Right lung (tissue), 5 donors: ENCODE data around the gene ZC3H13. TPM values are rescaled to one million over a fixed set of nuclear protein-coding genes. Genes with fewer than 3 reads are reported as not detected.
A peak's percentile ranks its signal among the peaks of the same experiment; 100 is the strongest.

ENCODE experiments used
- DNase-seq, 2 donors: peaks; one replicate each; pipeline ENCODE4 v3.0.0-alpha.2; 2013
- polyA plus RNA-seq, 5 donors: library from polyadenylated mRNA; unstranded; fragments of 120-200 nt; gene quantifications; one replicate each; pipeline versions ENCODE4 v1.2.1 to v1.2.3, GENCODE V29; 2013; ENCODE audit warnings: inconsistent platforms in 1 of 5, low replicate concordance in 1 of 5; ENCODE audit not compliant: insufficient read length in 5 of 5, insufficient read depth in 1 of 5

ZC3H13 gene
- polyA plus RNA-seq, 5 donors: 44.4 to 73.2 (median 64.5) TPM

- DNase-seq: no peak
Observed at GRCh38 chr13:45941261-45941660, 111.3 kb downstream of the ZC3H13 start.

DNA sequence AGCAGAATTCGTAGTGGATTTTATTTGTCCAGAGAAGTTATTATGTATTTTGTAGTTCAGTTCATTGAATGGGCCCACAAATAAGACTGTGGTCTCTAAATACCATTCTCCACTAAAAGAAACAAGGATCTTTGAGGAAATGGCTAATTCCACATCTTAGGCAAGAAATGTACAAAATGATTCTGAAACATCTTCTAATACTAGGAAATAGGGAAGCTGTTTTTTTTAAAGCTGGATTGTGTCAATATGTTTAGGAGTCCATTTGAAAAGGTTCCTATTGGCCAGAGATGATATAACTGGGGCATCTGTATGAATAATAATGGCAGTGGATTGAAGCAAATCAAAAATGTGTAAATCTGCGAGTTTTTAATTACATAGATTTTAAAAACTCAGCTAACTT lies 112.5 kb downstream of the ZC3H13 start:
- no peak for DNase-seq

DNA sequence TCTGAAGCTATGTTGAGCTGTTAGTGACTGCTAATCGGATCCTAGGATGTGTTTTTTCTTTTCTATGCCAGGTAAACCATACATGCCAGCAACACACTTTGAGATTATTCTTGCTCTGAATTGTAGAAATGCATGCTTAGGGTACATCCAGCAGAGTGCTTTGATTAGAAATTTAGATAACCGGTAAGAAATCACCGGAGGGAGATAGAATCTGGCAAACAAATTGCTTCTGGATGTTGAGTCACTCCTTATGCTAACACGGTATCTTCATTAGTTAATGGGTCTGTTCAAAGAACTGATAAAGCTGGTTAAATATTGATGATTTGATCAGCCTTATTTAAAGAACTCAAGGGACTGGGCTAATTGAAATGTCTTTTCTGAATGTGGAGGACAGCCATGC lies 115.9 kb downstream of the ZC3H13 start:
- no peak for DNase-seq

DNA sequence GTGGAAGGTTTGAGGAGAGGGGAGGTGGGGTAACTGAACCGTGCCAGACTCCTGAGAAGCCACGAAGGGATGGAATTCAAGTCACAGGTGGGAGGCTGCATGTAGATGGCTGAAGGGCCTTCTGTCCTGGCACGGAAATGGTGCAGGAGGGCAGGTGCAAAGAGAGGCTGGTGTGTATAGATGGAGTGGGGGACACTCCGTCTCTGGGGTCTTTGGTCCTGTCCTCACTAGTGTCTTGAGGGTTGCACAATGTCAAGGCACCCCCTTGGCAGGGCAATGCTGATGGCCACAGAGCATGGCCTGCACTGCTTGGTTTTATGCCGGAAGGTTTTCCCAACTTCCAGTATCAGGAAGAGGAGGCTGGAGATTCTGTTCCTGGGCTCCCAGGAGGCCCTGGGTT lies 118.3 kb downstream of the ZC3H13 start:
- no peak for DNase-seq

DNA sequence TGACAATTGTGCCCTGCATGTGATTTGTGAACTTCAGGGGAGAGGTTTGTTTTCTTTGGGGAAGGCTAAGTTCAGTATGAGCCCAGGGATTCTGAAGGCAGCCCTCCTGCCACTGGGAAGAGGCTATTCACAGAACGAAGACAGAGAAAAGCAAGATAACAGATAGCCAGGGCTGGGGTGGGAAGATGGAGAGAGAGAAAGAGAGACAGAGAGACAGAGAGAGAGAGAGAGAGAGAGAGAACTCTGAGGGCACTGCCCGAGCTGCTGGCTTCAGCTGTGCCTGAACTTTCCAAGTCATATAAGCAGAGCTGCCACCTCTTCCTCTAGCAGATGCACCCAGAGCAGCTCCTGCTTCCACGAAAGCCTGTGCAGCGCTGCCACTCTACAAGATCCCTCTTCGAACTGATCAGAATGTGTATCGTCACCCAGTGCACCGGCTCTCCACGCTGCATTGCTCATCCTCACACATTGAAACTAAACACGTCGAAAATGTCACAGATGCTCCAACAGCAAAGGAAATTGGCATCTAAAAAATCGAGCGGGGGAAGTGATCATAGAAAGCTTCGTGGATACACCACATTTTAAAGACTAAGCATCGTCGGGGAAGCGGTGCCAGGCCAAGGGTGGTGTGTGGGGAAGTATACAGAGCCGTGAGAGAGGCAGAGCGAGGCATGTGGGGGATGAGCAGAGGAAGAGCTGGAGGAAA lies 119.2 kb downstream of the ZC3H13 start:
- DNase-seq: no peak

DNA sequence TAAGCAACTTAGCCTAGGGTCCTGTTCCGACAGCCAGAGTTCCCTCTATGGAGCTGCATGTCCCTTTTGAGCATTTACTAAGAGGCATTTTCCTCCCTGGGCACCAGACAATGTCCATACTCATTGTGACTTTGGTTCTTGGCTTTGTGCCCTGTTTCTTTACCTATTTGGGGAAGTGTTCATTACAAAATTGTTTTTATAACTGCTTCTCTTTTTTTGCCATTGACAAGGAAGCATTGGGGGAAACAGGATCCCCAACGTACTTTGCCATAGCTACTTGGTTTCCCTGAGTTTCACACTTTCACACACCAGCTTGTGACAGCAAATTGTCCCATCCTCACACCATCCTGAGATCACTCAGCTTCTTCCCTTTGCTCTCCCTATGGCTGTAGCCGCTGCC lies 119.9 kb downstream of the ZC3H13 start:
- DNase-seq: no peak

DNA sequence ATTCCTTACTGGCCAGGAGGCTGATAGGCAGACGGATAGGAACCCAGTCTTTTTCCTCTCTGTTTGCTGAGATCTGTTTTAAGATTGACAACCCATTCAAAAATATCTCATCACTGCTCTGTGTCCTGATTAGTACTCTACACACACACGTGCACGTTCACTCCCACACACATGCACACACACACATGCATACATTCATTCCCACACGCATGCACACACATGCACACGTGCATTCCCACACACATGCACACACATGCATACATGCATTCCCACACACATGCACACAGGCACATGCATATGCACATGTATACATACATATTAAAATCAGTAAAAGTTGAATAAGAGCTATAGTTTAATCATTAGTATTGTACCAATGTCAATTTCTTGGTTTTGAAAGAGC lies 120.4 kb downstream of the ZC3H13 start:
- no peak for DNase-seq

GRCh38 chr13:45931211-45931610 lies 121.3 kb downstream of the ZC3H13 start:
- no peak for DNase-seq

- no peak for DNase-seq
Observed at GRCh38 chr13:45930177-45930576, 122.4 kb downstream of the ZC3H13 start.

DNA sequence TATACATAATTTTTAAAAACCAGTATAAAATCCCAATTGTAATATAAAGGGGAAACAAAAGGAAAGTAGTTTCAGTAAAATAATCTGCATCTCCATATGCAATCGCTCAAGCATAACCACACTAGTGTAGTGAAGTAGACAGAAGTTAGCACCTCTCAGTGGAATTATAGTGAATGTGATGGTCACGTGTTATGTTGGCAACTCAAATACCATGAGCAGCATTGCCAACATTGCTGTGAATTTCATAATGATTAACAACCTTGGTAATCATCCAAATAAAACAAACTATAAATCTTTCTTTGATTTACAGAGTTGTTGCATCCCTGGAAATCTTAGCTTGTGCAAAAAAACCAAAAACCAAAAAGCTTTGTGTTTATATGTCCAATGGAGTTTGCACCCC lies 123.7 kb downstream of the ZC3H13 start:
- DNase-seq: peak; percentile 63 to 70

DNA sequence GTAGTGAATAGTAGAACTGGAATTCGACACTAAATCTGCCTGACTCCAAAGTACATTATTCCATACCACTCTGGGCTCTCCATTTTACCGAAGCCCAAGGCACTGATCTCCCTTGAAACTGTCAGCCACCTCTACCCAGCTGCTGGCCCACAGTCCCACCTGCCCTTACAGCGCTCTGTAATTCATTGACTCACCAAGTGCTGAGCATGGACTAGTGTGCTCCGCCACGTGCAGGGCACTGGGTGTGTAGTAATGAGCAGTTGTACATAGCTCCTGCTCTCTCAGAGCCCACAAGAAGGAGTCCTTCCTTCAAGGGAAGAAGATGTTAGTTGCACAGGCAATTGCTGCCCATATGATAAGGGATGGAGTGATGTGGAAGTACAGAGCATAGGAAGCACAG lies 124.4 kb downstream of the ZC3H13 start:
- DNase-seq: no peak

GRCh38 chr13:45926741-45927140 lies 125.8 kb downstream of the ZC3H13 start:
- DNase-seq: peak; percentile 34 to 38

- DNase-seq: no peak
Observed at GRCh38 chr13:45925151-45925550, 127.4 kb downstream of the ZC3H13 start.

- no peak for DNase-seq
Observed at GRCh38 chr13:45921162-45921736, 131.3 kb downstream of the ZC3H13 start.

DNA sequence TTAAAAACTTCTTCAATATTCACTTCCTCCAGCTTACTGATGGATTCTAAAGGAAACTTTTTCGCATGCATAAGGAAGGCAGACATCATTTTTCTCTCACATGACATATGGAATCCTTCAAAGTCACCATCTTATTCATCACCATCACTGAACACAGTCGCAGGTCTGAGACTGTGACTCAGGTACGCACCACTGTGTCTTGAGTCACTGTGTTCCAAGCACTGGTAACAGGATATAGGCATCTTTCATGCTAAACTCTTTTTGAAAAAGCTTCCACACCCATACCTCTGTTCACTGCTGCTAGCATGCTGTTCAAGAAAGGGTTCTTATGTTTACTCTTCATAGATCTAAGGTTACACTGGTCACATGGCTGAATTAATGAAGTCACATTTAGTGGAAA lies 133.9 kb downstream of the ZC3H13 start:
- DNase-seq: no peak

GRCh38 chr13:45917019-45917418 lies 135.5 kb downstream of the ZC3H13 start:
- no peak for DNase-seq

DNA sequence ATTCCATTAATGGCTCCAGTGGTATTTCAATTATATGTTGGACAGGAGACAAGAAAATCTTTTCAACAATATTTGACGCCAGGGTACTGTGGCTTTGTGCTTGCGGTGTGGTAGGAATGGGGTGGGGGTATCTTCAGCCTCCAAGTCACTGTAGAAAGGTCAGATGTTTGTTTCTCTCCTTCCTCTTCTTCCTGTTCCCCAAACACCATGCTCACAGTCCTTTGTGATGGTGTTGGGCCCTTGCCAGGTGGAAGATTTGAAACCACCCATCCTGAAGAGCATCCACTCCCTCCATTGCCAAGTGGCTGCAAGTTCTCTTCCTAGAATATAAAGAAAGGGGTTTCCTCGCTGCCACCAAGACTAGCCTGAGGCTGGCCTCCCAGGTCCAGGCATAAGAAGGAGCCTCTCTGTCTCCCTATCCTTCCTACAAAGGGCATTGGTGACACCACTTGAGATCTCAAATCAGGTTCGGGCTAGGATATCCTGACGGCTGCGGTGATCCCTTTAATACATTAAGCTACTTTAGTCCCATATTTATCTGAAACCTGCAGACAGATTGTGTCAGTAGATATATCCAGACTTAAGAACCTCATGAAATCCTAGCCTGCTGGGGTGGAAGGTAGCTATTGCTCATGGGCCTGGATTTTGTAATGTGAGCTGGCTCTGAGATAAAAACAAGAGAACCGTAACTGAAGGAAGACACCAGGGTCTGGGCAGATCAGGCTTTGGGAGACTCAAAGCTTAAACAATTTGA lies 136.7 kb downstream of the ZC3H13 start:
- no peak for DNase-seq

- no peak for DNase-seq
Observed at GRCh38 chr13:45909673-45910072, 142.9 kb downstream of the ZC3H13 start.

DNA sequence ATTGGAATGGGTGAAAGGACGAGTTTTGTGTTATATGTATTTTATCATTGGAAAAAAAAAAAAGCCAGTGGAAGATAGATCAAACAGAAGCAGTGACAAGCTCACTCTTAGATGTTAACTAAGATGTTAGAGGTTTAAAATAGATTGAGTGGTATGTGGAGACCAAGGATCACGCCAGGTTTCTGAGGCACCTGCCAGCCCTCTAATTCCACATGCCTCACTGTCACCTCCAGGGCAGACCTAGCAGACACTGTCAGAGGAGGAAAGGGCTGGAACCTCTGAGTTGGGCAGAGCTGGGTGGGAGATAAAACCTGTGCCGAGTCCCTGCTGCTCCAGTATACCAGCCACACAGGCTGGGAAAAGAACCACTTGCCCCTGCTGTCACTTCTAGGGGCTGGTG lies 143.5 kb downstream of the ZC3H13 start:
- DNase-seq: no peak

DNA sequence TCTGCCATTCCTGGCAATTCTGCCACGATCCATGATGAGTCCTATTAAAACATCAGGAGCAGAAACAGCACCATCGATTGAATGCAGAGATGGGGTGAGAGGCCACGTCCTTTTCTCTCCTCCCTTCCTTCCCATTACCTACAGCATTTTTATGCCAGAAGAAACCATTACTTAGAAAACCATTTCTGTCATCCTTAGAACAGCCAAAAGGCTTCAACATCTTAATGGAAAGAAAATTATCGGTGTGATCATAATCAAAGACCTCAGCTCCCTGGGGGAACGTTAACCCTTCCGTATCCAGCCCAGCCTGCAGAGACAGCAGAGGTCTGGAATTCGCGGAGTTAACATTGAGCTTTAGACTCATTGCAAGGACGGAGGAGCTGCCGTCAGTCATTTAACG lies 145.0 kb downstream of the ZC3H13 start:
- DNase-seq: no peak
